HepG2 (cell line): Measurements from ENCODE around the gene MYH7. TPM values are rescaled to one million over a fixed set of nuclear protein-coding genes. Genes with fewer than 3 reads are reported as not detected.
A peak's percentile ranks its signal among the peaks of the same experiment; 100 is the strongest.

Experiments
- ATAC-seq: fragments of 200-7000 bp; cut with Tn5 transposase; 3 replicates; pipeline ENCODE4 v1.9.1; 2020; ENCODE audit warnings: mild to moderate bottlenecking, moderate library complexity
- BruUV-seq: library from RNA; stranded (reverse); fragments of 400-500 nt; replicated peaks from 2 replicates; lab custom pipeline; 2021; lab: Mats Ljungman, UMichigan
- CTCF ChIA-PET: fragments of 300-600 bp; formaldehyde crosslinking; extraction: SDS; loops from one replicate; lab custom pipeline; 2021; ENCODE audit warnings: low total read pairs, inconsistent platforms, low intra/inter-chr PET ratio; lab: Yijun Ruan, JAX
- POLR2A ChIA-PET: fragments of 350-600 bp; sonication (Branson Sonifier 250); formaldehyde crosslinking; loops from one replicate; lab custom pipeline; 2020; ENCODE audit warnings: antibody characterized with exemption, inconsistent platforms; lab: Yijun Ruan, JAX
- DNase-seq: peaks from one replicate; pipeline ENCODE4 v3.0.0-alpha.2; 2015; ENCODE audit warnings: low spot score
- FAIRE-seq: peaks from 3 replicates; lab custom pipeline; 2011; peaks lifted over from hg19 to GRCh38; lab: Jason Lieb, UNC
- H2AFZ ChIP-seq: one replicate; pipeline ENCODE4 v1.6.1; 2011; ENCODE audit warnings: low read length, inconsistent platforms
- H3K27ac ChIP-seq: fragments of 300-600 bp; 3 replicates; pipeline ENCODE4 v1.8.0; 2011; ENCODE audit warnings: mixed run types, mild to moderate bottlenecking, mixed read lengths, low read length, inconsistent platforms; ENCODE audit not compliant: insufficient read depth; ENCODE audit errors: extremely low read length
- H3K27me3 ChIP-seq, 2 experiments: fragments of 200-600 bp in 1 of 2; 2 replicates in 1 of 2; 3 replicates in 1 of 2; pipeline versions ENCODE4 v1.6.0 to v1.8.0; 2011; ENCODE audit warnings: low read length in 2 of 2, mild to moderate bottlenecking in 2 of 2, moderate library complexity in 2 of 2, inconsistent platforms in 1 of 2; ENCODE audit not compliant: insufficient read depth in 2 of 2, control insufficient read depth in 1 of 2
- H3K36me3 ChIP-seq, 2 experiments: fragments of 200-600 bp in 1 of 2; replicated peaks in 1 of 2; 2 replicates in 1 of 2; 3 replicates in 1 of 2; pipeline versions ENCODE4 v1.5.1 to v1.8.0; 2011; ENCODE audit warnings: low read length in 2 of 2, inconsistent platforms in 1 of 2; ENCODE audit not compliant: insufficient read depth in 2 of 2, control insufficient read depth in 1 of 2
- H3K4me1 ChIP-seq: 2 replicates; pipeline ENCODE4 v1.5.1; 2012; ENCODE audit warnings: low read length, inconsistent platforms; ENCODE audit not compliant: insufficient read depth
- H3K4me2 ChIP-seq: 2 replicates; pipeline ENCODE4 v1.6.0; 2011; ENCODE audit warnings: low read depth, low read length, inconsistent platforms
- H3K4me3 ChIP-seq, 3 experiments: fragments of 200-600 bp in 1 of 3; sonication (generic), shearing (Covaris generic) in 1 of 3; replicated peaks in 1 of 3; 2 replicates each; pipeline ENCODE4 v1.5.1; 2011 to 2016; ENCODE audit warnings: low read length in 3 of 3, inconsistent platforms in 2 of 3, low read depth in 2 of 3, mild to moderate bottlenecking in 2 of 3, control low read depth in 1 of 3, mixed read lengths in 1 of 3; ENCODE audit not compliant: insufficient read depth in 1 of 3
- H3K79me2 ChIP-seq: one replicate; pipeline ENCODE4 v1.6.1; 2011; ENCODE audit warnings: low read length, inconsistent platforms; ENCODE audit not compliant: insufficient read depth
- H3K9ac ChIP-seq: 2 replicates; pipeline ENCODE4 v1.6.0; 2011; ENCODE audit warnings: mild to moderate bottlenecking, low read depth, low read length, inconsistent platforms; ENCODE audit not compliant: insufficient read depth
- H3K9me3 ChIP-seq: 2 replicates; pipeline ENCODE4 v1.5.1; 2012; ENCODE audit warnings: mild to moderate bottlenecking, low read length
- H4K20me1 ChIP-seq: 2 replicates; pipeline ENCODE4 v1.6.0; 2011; ENCODE audit warnings: inconsistent platforms, mild to moderate bottlenecking, low read length, moderate library complexity; ENCODE audit not compliant: insufficient read depth
- EED ChIP-seq: sonication (generic); formaldehyde crosslinking; IDR thresholded peaks from 2 replicates; pipeline ENCODE4 v1.5.0; 2020; ENCODE audit warnings: mild to moderate bottlenecking, missing genetic modification reagents
- FOXA1 ChIP-seq, 2 experiments: fragments of 450-650 bp in 1 of 2; sonication (generic) in 1 of 2; formaldehyde crosslinking in 1 of 2; IDR thresholded peaks; 2 replicates each; pipeline versions ENCODE4 v1.4.0 to v1.6.1; 2016 to 2020; ENCODE audit warnings: missing genetic modification reagents in 1 of 2
- FOXJ3 ChIP-seq: sonication (generic); formaldehyde crosslinking; IDR thresholded peaks from 2 replicates; pipeline ENCODE4 v1.4.0; 2020; ENCODE audit warnings: missing genetic modification reagents, mild to moderate bottlenecking, borderline replicate concordance
- KAT2B ChIP-seq: fragments of 150-350 bp; IDR thresholded peaks from 2 replicates; pipeline ENCODE4 v1.6.1; 2014; ENCODE audit warnings: low read depth, low read length, borderline replicate concordance
- KLF11 ChIP-seq: IDR thresholded peaks from 2 replicates; pipeline ENCODE4 v1.6.1; 2016; ENCODE audit warnings: missing compliant biosample characterization
- SRSF1 ChIP-seq: fragments of 200-400 bp; formaldehyde crosslinking; optimal IDR thresholded peaks from 2 replicates; pipeline ENCODE3; 2017; ENCODE audit warnings: mild to moderate bottlenecking, low read depth, low read length, moderate library complexity
- TCF7 ChIP-seq: sonication (generic); IDR thresholded peaks from 2 replicates; pipeline ENCODE4 v1.6.1; 2016; ENCODE audit warnings: antibody characterized with exemption, low read depth
- ZFYVE20 ChIP-seq: sonication (generic); formaldehyde crosslinking; IDR thresholded peaks from 2 replicates; pipeline ENCODE4 v1.8.0; 2023; ENCODE audit warnings: low read depth, mild to moderate bottlenecking, moderate library complexity, missing genetic modification reagents, borderline replicate concordance
- ZNF331 ChIP-seq: sonication (generic); formaldehyde crosslinking; IDR thresholded peaks from 2 replicates; pipeline ENCODE4 v1.4.0; 2020; ENCODE audit warnings: missing genetic modification reagents
- ZNF34 ChIP-seq: sonication (generic); formaldehyde crosslinking; IDR thresholded peaks from 2 replicates; pipeline ENCODE4 v1.4.0; 2020; ENCODE audit warnings: mild to moderate bottlenecking, missing genetic modification reagents, borderline replicate concordance
- ZNF382 ChIP-seq: sonication (generic); formaldehyde crosslinking; IDR thresholded peaks from 2 replicates; pipeline ENCODE4 v1.5.0; 2020; ENCODE audit warnings: missing genetic modification reagents, mild to moderate bottlenecking, borderline replicate concordance
- ZNF746 ChIP-seq: sonication (generic); formaldehyde crosslinking; IDR thresholded peaks from 2 replicates; pipeline ENCODE4 v1.8.0; 2022; ENCODE audit warnings: mild to moderate bottlenecking, missing genetic modification reagents
- WGBS: methylation state at CpG from one replicate; pipeline ENCODE4 v1.1.6; 2017; ENCODE audit warnings: low lambda C conversion rate; 5-methylcytosine and 5-hydroxymethylcytosine counted together
- in situ Hi-C: cut with HindIII; loops from 2 replicates; pipeline ENCODE4 v1.10.0; 2017; ENCODE audit warnings: low pct_unique_long_range_greater_than_20kb; ENCODE audit not compliant: extremely low pct_ligation_motif_present
- intact Hi-C: fragments of 100-400 bp; cut with micrococcal nuclease; formaldehyde crosslinking; loops from one replicate; pipeline ENCODE4 v1.10.0; 2022; ENCODE audit not compliant: unreplicated experiment
- polyA plus RNA-seq, 8 experiments: library from polyadenylated mRNA; depleted of rRNA in 3 of 8; stranded (reverse) in 7 of 8; unstranded in 1 of 8; fragments of >200 nt; fragmentation: Illumina TruSeq in 4 of 8; extraction: Trizol in 4 of 8; gene quantifications; 2 replicates each; pipeline versions ENCODE4 v1.2.1 to v1.2.3, GENCODE V29; 2011 to 2016; ENCODE audit warnings: low read depth in 4 of 8, missing spikeins in 1 of 8, mixed read lengths in 1 of 8; ENCODE audit not compliant: insufficient read depth in 1 of 8
- total RNA-seq, 5 experiments: library from RNA; depleted of rRNA; stranded (reverse); fragments of >200 nt; fragmentation: Illumina TruSeq; extraction: Trizol; gene quantifications; 2 replicates each; pipeline ENCODE4 v1.2.3, GENCODE V29; 2016; ENCODE audit warnings: low read depth in 1 of 5
- TF ChIP-seq, protein P1 (sequence below): sonication (generic); formaldehyde crosslinking; IDR thresholded peaks from 2 replicates; pipeline ENCODE4 v1.5.0; 2020; ENCODE audit warnings: missing genetic modification reagents, mild to moderate bottlenecking, borderline replicate concordance
- TF ChIP-seq, protein P2 (sequence below): sonication (generic); formaldehyde crosslinking; IDR thresholded peaks from 2 replicates; pipeline ENCODE4 v1.5.0; 2020; ENCODE audit warnings: mild to moderate bottlenecking, low read depth, missing genetic modification reagents, borderline replicate concordance
- TF ChIP-seq, protein P3 (sequence below), 2 experiments: IDR thresholded peaks; 2 replicates each; pipeline ENCODE4 v1.6.1; 2011 to 2012; ENCODE audit warnings: low read length in 2 of 2, borderline replicate concordance in 1 of 2, low read depth in 1 of 2, mild to moderate bottlenecking in 1 of 2, moderate library complexity in 1 of 2

Gene MYH7
- total and polyA plus RNA-seq, 2 of the 13 experiments (the other 11 are each of a cell fraction or from before 2014, with no cell fraction given), result 0.04 TPM; not detected in 1

DNA sequence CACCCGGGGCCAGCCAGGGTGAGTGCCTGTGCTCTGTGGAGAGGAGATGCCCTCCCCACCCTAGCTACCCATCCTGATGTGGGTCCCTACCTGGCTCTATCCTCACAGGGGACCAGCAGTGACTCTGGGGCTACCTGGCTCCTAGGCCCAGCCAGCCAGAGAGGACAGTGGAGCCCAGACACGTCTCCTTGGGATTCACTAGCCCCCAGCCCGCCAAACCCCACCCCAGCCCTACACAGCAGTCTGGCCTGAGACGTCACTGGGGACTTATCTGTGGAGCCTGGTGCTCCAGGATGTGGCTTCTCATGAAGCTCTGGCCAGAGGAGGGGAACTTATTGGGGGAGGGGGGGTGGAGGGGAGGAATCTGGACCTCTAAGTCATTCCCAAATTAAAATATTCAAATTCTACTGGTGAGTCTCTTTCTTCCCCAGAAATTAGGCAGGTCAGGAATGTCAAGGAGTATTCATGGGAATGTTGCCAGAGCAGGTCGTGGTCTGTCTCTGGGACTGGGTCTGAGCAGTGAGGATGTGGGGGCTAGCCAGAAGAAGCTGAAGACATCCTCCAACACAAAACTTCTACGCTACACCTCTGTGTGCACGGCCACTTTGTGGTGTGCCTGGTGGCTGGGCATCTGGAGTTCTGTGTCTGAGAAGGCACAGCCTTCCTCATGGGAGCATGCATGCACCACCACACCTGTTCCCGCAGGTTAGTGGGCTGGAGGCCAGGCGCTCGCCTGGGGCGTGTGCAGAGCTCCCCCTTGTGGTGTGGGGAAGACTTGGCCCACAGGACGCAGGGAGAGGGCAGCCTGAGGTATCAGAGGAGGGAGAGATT, 55.9 kb downstream of the MYH7 start (continued):
- TF ChIP-seq, protein P1, sequence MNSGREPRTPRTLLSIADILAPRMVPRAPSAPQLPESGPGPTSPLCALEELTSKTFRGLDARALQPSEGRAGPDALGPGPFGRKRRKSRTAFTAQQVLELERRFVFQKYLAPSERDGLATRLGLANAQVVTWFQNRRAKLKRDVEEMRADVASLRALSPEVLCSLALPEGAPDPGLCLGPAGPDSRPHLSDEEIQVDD (CRISPR knock-in tag), result peak; percentile 51; the same call in 1 of the 2 replicates
- TF ChIP-seq ZNF746 (CRISPR knock-in tag) (no peak), KAT2B (no peak), FOXJ3 (CRISPR knock-in tag) (no peak), SRSF1 (no peak), ZNF34 (CRISPR knock-in tag) (no peak)
- TF ChIP-seq, all 625 proteins: peak for 151

DNA sequence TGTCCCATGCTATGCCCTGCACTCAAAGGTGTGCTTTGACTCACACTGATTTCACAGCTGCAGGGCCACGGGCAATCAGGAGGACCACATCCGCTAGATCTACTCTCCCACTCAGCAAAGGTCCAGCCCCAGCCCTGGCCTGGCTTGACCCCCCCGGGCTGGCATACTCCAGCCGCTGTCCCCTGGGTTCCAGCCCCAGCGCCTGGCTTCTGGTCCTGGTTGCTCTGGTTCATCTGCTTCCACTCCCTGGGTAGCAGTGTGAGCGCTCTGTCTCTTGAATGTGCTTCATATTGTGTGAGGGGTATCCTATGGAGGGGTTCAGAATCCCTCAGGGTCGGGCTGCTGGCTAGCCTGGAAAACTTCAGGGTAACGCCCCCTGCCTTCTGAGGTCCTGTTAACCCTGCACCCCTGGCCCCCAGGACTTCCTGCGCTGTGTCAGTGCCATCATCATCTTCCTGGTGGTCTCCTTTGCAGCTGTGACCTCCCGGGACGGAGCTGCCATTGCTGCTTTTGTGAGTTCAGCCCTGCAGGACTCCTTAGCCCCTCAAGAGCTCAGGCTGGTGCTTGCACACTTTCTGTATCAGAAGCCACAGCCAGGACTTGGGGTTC, 56.7 kb downstream of the MYH7 start:
- in situ Hi-C loops, result loop anchor here (5.0 kb wide), 2 partner anchors 51 to 116 kb away; no protein-coding TSS in a partner anchor
- no peak for TF ChIP-seq ZFYVE20 (CRISPR knock-in tag)
- no peak for TF ChIP-seq KLF11 (CRISPR knock-in tag)
- TF ChIP-seq ZNF382 (CRISPR knock-in tag), result no peak
- no peak for TF ChIP-seq ZNF331
- TF ChIP-seq, protein P2, sequence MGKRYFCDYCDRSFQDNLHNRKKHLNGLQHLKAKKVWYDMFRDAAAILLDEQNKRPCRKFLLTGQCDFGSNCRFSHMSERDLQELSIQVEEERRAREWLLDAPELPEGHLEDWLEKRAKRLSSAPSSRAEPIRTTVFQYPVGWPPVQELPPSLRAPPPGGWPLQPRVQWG (CRISPR knock-in tag), result no peak
- TF ChIP-seq TCF7, result no peak
- 0 out of 2 replicates have a peak, but pooled peaks have one; percentile 29 for TF ChIP-seq EED (CRISPR knock-in tag)
- no peak for TF ChIP-seq FOXA1 (IDR thresholded peaks at IDR 0.05)
- no peak for TF ChIP-seq FOXA1 (CRISPR knock-in tag; IDR thresholded peaks at IDR 0.05)
- TF ChIP-seq, protein P3, sequence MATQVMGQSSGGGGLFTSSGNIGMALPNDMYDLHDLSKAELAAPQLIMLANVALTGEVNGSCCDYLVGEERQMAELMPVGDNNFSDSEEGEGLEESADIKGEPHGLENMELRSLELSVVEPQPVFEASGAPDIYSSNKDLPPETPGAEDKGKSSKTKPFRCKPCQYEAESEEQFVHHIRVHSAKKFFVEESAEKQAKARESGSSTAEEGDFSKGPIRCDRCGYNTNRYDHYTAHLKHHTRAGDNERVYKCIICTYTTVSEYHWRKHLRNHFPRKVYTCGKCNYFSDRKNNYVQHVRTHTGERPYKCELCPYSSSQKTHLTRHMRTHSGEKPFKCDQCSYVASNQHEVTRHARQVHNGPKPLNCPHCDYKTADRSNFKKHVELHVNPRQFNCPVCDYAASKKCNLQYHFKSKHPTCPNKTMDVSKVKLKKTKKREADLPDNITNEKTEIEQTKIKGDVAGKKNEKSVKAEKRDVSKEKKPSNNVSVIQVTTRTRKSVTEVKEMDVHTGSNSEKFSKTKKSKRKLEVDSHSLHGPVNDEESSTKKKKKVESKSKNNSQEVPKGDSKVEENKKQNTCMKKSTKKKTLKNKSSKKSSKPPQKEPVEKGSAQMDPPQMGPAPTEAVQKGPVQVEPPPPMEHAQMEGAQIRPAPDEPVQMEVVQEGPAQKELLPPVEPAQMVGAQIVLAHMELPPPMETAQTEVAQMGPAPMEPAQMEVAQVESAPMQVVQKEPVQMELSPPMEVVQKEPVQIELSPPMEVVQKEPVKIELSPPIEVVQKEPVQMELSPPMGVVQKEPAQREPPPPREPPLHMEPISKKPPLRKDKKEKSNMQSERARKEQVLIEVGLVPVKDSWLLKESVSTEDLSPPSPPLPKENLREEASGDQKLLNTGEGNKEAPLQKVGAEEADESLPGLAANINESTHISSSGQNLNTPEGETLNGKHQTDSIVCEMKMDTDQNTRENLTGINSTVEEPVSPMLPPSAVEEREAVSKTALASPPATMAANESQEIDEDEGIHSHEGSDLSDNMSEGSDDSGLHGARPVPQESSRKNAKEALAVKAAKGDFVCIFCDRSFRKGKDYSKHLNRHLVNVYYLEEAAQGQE (IDR thresholded peaks at IDR 0.05; ENCODE audit: borderline replicate concordance in 1 of 2, low read depth in 1 of 2, low read length in 2 of 2), result no peak

More for the DNA sequence above, 56.7 kb downstream of the MYH7 start:
- H2AFZ ChIP-seq, result no peak overlapping the region
- no peaks in the 10 kb centered on the region for H3K9me3 ChIP-seq
- H3K4me2 ChIP-seq, result no peak overlapping the region
- no TSS peak for BruUV-seq
- no peaks in the 10 kb centered on the region for H3K36me3 ChIP-seq
- no peak overlapping the region for H3K4me3 ChIP-seq
- ChIA-PET CTCF (interaction anchor here (5.1 to 5.9 kb wide), 2 partner anchors 51 to 113 kb away, joined by 96 to 111 read pairs; no protein-coding TSS in a partner anchor), POLR2A (interaction anchor here (1.2 kb wide), 1 partner anchor 52 kb away, joined by 3 read pairs; no protein-coding TSS in a partner anchor)
- H3K27me3 ChIP-seq, result peaks cover 26 to 89% of the 10 kb centered on the region in 2 experiments
- WGBS, result 10% methylated on average over 11 of the region's 11 CpGs
- no peaks in the 10 kb centered on the region for H3K4me1 ChIP-seq
- no peak for ATAC-seq
- intact Hi-C loops, result no loop called here
- H3K79me2 ChIP-seq, result no peaks in the 10 kb centered on the region
- H3K27ac ChIP-seq, result no peak overlapping the region
- no peak for FAIRE-seq
- H4K20me1 ChIP-seq, result no peaks in the 10 kb centered on the region
- DNase-seq, result no peak
- H3K9ac ChIP-seq, result no peak overlapping the region
